ENCODE results near the gene PRDM16.

- TF ChIP-seq CTCF (conservative IDR thresholded peaks at IDR 0.05; ENCODE audit: low read length) (no peak), EZH2phosphoT487 (IDR thresholded peaks at IDR 0.05; ENCODE audit: borderline replicate concordance, low read depth, low read length) (no peak)
These were observed 34.1 kb upstream of the PRDM16 start for GRCh38 chr1:3034728-3035562.
